ENCODE data around the gene TRIP11. TPM values are rescaled to one million over a fixed set of nuclear protein-coding genes. Genes with fewer than 3 reads are reported as not detected.
A peak's percentile ranks its signal among the peaks of the same experiment; 100 is the strongest.

TRIP11 gene
- polyA plus RNA-seq, 1 donor from 2014 or later = 8.8 TPM

DNA sequence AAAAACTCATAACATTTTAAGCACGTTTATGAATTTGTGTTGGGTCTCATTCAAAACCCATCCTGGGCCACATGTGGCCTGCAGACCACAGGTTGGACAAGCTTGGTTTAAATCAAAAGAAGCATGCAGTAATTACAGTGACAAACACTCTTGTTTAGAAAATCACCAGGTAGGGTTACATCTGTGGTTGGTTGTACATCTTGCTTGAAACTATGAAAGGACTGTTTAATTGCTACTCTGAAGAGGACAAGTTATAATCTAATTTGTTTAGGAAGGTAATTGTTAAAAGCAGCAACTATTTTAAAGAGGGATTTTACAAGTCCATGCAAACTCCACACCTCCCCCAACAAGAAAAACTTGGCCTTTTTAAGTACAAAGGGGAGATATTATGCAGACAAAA, 4.0 kb downstream of the TRIP11 start:
- no peaks in the 10 kb centered on the region for H3K27me3 ChIP-seq (ENCODE audit: insufficient read depth, low read depth, low read length)
- no peaks in the 10 kb centered on the region for H3K9me3 ChIP-seq (ENCODE audit: low read length)
- H3F3A ChIP-seq (ENCODE audit: insufficient read depth, low read length, poor library complexity, severe bottlenecking) = peaks cover 1% of the 10 kb centered on the region
- H2AFZ ChIP-seq (ENCODE audit: low read depth, low read length) = no peak overlapping the region
- peak overlapping the region; percentile 93 for H3K4me3 ChIP-seq (ENCODE audit: low read length)
- H3K9ac ChIP-seq (ENCODE audit: low read length) = no peak overlapping the region
- peaks cover 45% of the 10 kb centered on the region for H3K79me2 ChIP-seq (replicated peaks; ENCODE audit: insufficient read depth, low read length)
- H3K36me3 ChIP-seq (ENCODE audit: insufficient read depth, low read length) = no peaks in the 10 kb centered on the region
- H3K9me2 ChIP-seq (ENCODE audit: insufficient read depth, low read length) = no peaks in the 10 kb centered on the region
- H3K4me2 ChIP-seq (ENCODE audit: low read length) = no peak overlapping the region
- TF ChIP-seq POLR2AphosphoS5 (IDR thresholded peaks at IDR 0.05) (no peak), EP300 (conservative IDR thresholded peaks at IDR 0.05; ENCODE audit: poor library complexity, severe bottlenecking) (no peak), RAD21 (conservative IDR thresholded peaks at IDR 0.05) (no peak), MXI1 (conservative IDR thresholded peaks at IDR 0.05; ENCODE audit: poor library complexity, severe bottlenecking) (no peak), SMC3 (conservative IDR thresholded peaks at IDR 0.05; ENCODE audit: poor library complexity) (no peak), TAF1 (IDR thresholded peaks at IDR 0.05; ENCODE audit: low read depth) (no peak), EZH2 (IDR thresholded peaks at IDR 0.05; ENCODE audit: borderline replicate concordance, insufficient read depth, low read length, poor library complexity, severe bottlenecking) (no peak)
- TF ChIP-seq, protein P1, sequence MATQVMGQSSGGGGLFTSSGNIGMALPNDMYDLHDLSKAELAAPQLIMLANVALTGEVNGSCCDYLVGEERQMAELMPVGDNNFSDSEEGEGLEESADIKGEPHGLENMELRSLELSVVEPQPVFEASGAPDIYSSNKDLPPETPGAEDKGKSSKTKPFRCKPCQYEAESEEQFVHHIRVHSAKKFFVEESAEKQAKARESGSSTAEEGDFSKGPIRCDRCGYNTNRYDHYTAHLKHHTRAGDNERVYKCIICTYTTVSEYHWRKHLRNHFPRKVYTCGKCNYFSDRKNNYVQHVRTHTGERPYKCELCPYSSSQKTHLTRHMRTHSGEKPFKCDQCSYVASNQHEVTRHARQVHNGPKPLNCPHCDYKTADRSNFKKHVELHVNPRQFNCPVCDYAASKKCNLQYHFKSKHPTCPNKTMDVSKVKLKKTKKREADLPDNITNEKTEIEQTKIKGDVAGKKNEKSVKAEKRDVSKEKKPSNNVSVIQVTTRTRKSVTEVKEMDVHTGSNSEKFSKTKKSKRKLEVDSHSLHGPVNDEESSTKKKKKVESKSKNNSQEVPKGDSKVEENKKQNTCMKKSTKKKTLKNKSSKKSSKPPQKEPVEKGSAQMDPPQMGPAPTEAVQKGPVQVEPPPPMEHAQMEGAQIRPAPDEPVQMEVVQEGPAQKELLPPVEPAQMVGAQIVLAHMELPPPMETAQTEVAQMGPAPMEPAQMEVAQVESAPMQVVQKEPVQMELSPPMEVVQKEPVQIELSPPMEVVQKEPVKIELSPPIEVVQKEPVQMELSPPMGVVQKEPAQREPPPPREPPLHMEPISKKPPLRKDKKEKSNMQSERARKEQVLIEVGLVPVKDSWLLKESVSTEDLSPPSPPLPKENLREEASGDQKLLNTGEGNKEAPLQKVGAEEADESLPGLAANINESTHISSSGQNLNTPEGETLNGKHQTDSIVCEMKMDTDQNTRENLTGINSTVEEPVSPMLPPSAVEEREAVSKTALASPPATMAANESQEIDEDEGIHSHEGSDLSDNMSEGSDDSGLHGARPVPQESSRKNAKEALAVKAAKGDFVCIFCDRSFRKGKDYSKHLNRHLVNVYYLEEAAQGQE (IDR thresholded peaks at IDR 0.05; ENCODE audit: borderline replicate concordance) = no peak
- TF ChIP-seq, protein P2, sequence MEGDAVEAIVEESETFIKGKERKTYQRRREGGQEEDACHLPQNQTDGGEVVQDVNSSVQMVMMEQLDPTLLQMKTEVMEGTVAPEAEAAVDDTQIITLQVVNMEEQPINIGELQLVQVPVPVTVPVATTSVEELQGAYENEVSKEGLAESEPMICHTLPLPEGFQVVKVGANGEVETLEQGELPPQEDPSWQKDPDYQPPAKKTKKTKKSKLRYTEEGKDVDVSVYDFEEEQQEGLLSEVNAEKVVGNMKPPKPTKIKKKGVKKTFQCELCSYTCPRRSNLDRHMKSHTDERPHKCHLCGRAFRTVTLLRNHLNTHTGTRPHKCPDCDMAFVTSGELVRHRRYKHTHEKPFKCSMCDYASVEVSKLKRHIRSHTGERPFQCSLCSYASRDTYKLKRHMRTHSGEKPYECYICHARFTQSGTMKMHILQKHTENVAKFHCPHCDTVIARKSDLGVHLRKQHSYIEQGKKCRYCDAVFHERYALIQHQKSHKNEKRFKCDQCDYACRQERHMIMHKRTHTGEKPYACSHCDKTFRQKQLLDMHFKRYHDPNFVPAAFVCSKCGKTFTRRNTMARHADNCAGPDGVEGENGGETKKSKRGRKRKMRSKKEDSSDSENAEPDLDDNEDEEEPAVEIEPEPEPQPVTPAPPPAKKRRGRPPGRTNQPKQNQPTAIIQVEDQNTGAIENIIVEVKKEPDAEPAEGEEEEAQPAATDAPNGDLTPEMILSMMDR (IDR thresholded peaks at IDR 0.05; ENCODE audit: poor library complexity, severe bottlenecking) = no peak
- H3K27ac ChIP-seq (ENCODE audit: low read length) = no peak overlapping the region
- H4K20me1 ChIP-seq (ENCODE audit: insufficient read depth) = no peaks in the 10 kb centered on the region

DNA sequence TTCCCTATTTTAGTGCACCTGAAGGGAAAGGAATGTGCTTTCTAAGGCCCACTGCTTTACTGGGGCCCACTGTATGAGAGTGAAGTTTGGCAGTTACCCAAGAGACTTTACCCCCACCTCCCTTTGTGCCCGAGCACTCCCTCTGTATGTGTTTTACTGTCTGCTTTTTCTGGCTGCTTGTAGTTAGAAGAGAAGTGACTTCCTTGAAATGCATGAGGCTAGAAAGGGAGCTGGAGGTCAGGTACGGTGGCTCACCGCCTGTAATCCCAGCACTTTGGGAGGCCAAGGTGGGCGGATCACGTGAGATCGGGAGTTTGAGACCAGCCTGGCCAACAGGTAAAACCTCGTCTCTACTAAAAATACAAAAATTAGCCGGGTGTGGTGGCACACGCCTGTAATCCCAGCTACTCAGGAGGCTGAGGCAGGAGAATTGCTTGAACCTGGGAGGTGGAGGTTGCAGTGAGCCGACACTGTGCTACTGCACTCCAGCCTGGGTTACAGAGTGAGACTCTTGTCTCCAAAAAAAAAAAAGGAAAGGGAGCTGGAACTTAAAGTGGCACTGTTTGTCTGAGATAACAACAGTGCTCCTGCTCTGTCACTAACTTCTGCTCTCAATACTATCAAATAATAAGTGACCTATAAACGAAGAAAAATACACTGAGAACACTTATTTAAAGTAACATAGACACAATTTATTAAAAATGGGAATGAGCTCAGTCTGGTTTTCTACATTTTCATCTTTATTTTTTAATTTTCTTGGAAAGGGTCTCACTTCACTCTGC, 5.8 kb downstream of the TRIP11 start:
- TF ChIP-seq SMC3 (conservative IDR thresholded peaks at IDR 0.05; ENCODE audit: poor library complexity) (no peak), TAF1 (IDR thresholded peaks at IDR 0.05; ENCODE audit: low read depth) (no peak), EP300 (conservative IDR thresholded peaks at IDR 0.05; ENCODE audit: poor library complexity, severe bottlenecking) (no peak), MXI1 (conservative IDR thresholded peaks at IDR 0.05; ENCODE audit: poor library complexity, severe bottlenecking) (no peak), RAD21 (conservative IDR thresholded peaks at IDR 0.05) (no peak), EZH2 (IDR thresholded peaks at IDR 0.05; ENCODE audit: borderline replicate concordance, insufficient read depth, low read length, poor library complexity, severe bottlenecking) (no peak), POLR2AphosphoS5 (IDR thresholded peaks at IDR 0.05) (no peak)
- TF ChIP-seq, protein P2 (IDR thresholded peaks at IDR 0.05; ENCODE audit: poor library complexity, severe bottlenecking) = no peak
- TF ChIP-seq, protein P1 (IDR thresholded peaks at IDR 0.05; ENCODE audit: borderline replicate concordance) = no peak
- Histone ChIP-seq H3K9me2 (ENCODE audit: insufficient read depth, low read length) (no peaks in the 10 kb centered on the region), H3K4me2 (ENCODE audit: low read length) (no peak overlapping the region), H3K27ac (ENCODE audit: low read length) (no peak overlapping the region), H3K4me3 (ENCODE audit: low read length) (no peak overlapping the region), H3K27me3 (ENCODE audit: insufficient read depth, low read depth, low read length) (no peaks in the 10 kb centered on the region), H3K9me3 (ENCODE audit: low read length) (no peaks in the 10 kb centered on the region), H2AFZ (ENCODE audit: low read depth, low read length) (no peak overlapping the region), H3F3A (ENCODE audit: insufficient read depth, low read length, poor library complexity, severe bottlenecking) (no peaks in the 10 kb centered on the region), H3K9ac (ENCODE audit: low read length) (no peak overlapping the region), H4K20me1 (ENCODE audit: insufficient read depth) (no peaks in the 10 kb centered on the region), H3K79me2 (replicated peaks; ENCODE audit: insufficient read depth, low read length) (peaks cover 40% of the 10 kb centered on the region), H3K36me3 (ENCODE audit: insufficient read depth, low read length) (no peaks in the 10 kb centered on the region)

All from neural cell (in vitro differentiated cells).